ENCODE results near the gene EVI5L. TPM values are rescaled to one million over a fixed set of nuclear protein-coding genes. Genes with fewer than 3 reads are reported as not detected.

EVI5L gene
- total and polyA plus RNA-seq, 2 donors (not counting 3 experiments of a cell fraction or from before 2014, with no cell fraction given) = 11.9 to 13.5 TPM

- no peak overlapping the region for H3K27ac ChIP-seq (ENCODE audit: insufficient read depth, low read depth, low read length)
- ChIA-PET POLR2A (no interaction called here), CTCF (interaction anchor here (1.0 kb wide), 1 partner anchor 10 kb away, joined by 5 read pairs; no protein-coding TSS in a partner anchor)
- DNase-seq (ENCODE audit: low read depth, low spot score) (peak; percentile 71), FAIRE-seq (peak; percentile 76)
- TF ChIP-seq MAX (IDR thresholded peaks at IDR 0.05; ENCODE audit: insufficient read depth, insufficient read length) (no peak), CTCF (IDR thresholded peaks at IDR 0.05; ENCODE audit: extremely low read depth in 1 of 2, insufficient read depth in 1 of 2, low read depth in 1 of 2, low read length in 2 of 2) (no peak), JUN (IDR thresholded peaks at IDR 0.05; ENCODE audit: borderline replicate concordance, insufficient read depth, insufficient read length, low read depth) (no peak), FOS (IDR thresholded peaks at IDR 0.05; ENCODE audit: borderline replicate concordance, insufficient read depth, low read length) (no peak), POLR2A (IDR thresholded peaks at IDR 0.05; ENCODE audit: low read depth, low read length) (no peak), MYC (IDR thresholded peaks at IDR 0.05; ENCODE audit: low read depth, low read length) (no peak), GATA2 (IDR thresholded peaks at IDR 0.05; ENCODE audit: insufficient read depth, insufficient read length, low read depth, low read length) (no peak)
- intact Hi-C loops (cut with micrococcal nuclease) = loop anchor here (2.0 to 5.0 kb wide), 2 partner anchors 39 to 49 kb away; partner anchors contain the start of genes EVI5L and SNAPC2
- H3K27me3 ChIP-seq (ENCODE audit: control insufficient read depth in 2 of 2, insufficient read depth in 2 of 2, low read length in 2 of 2) = peaks cover 14 to 27% of the 10 kb centered on the region in 2 experiments
- no TSS peak for BruUV-seq (replicated peaks)
- peak overlapping the region; percentile 41 for H2AFZ ChIP-seq (ENCODE audit: low read depth, low read length)
- dilution Hi-C loops (cut with MboI; ENCODE audit: extremely low pct_ligation_motif_present, low sequenced_read_pairs) = no loop called here
- no peaks in the 10 kb centered on the region for H3K36me3 ChIP-seq (ENCODE audit: control insufficient read depth in 2 of 2, extremely low read depth in 1 of 2, insufficient read depth in 2 of 2, low read length in 2 of 2)
- H3K79me2 ChIP-seq (ENCODE audit: control insufficient read depth, insufficient read depth, low read length) = no peaks in the 10 kb centered on the region
- H3K9me1 ChIP-seq (replicated peaks; ENCODE audit: control insufficient read depth, extremely low read depth, insufficient read depth, low read length) = no peaks in the 10 kb centered on the region
- no peak overlapping the region for H3K9ac ChIP-seq (replicated peaks; ENCODE audit: extremely low read depth, insufficient read depth, low read length)
- peaks cover 7% of the 10 kb centered on the region for H3K4me1 ChIP-seq (ENCODE audit: control insufficient read depth, extremely low read depth, insufficient read depth, low read length)
- no peak overlapping the region for H3K4me3 ChIP-seq (replicated peaks in 1 of 3; ENCODE audit: insufficient read depth in 1 of 3, low read depth in 1 of 3, low read length in 3 of 3)
- H3K4me2 ChIP-seq (ENCODE audit: insufficient read depth, low read length) = peak overlapping the region; percentile 6
- H3K9me3 ChIP-seq (replicated peaks; ENCODE audit: control insufficient read depth, insufficient read depth, low read length) = no peaks in the 10 kb centered on the region
- H4K20me1 ChIP-seq (replicated peaks; ENCODE audit: control insufficient read depth, extremely low read depth, insufficient read depth, low read length) = no peaks in the 10 kb centered on the region
These were observed 41.7 kb downstream of the EVI5L start for GRCh38 chr19:7871437-7872305.

Data from endothelial cell of umbilical vein (primary cell).